ENCODE results near the gene PTBP1. TPM values are rescaled to one million over a fixed set of nuclear protein-coding genes. Genes with fewer than 3 reads are reported as not detected.

PTBP1 gene
- total and polyA plus RNA-seq, 2 of the 13 experiments (the other 11 are each of a cell fraction or from before 2014, with no cell fraction given) = 195 to 288 TPM

DNA sequence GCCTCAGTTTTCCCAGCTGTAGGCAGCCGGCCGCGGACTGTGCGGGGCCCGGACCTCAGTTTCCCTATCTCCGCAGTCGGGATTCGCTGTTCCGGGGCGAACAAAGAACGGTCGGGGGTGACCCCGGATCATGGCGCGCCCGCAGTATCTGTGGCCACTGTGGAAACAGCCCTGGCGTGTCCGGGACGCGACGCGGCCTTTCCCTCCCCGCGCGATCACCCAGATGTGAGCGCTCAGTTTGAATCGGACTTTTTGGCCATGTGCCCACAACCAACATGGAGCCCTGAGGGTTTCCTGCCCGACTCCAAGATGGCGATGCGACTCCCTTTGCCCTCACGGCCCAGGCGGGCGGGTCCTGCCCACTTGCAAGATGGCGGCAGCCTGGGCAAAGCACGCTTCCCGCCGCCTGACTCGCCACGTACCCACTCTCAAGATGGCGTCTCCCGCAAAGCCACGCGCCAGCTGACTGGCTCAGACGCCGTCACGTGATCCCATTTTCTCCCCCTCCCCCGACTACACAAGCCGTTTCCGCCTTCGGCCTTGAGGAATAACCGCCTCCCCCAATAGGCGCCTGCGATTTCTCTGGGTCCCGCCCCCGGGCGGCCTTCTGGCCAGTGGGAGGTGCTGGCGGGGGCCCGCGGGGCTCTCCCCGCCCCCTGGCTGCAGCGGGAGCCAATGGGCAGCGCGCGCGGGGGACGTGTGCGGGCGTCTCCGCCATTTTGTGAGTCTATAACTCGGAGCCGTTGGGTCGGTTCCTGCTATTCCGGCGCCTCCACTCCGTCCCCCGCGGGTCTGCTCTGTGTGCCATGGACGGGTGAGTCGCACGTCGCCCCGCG, at the start of gene PTBP1 (continued):
- no peak for TF ChIP-seq ZNF550 (CRISPR knock-in tag; IDR thresholded peaks at IDR 0.05; ENCODE audit: borderline replicate concordance)
- TF ChIP-seq ZNF124 (CRISPR knock-in tag; IDR thresholded peaks at IDR 0.05) = no peak
- peak; percentile 67; the same call in 1 of the 2 replicates for TF ChIP-seq ZNF605 (CRISPR knock-in tag; IDR thresholded peaks at IDR 0.05)
- TF ChIP-seq HDAC1 (CRISPR knock-in tag; IDR thresholded peaks at IDR 0.05) = peak; percentile 79; the same call in 1 of the 2 replicates
- TF ChIP-seq KLF16 (CRISPR knock-in tag; IDR thresholded peaks at IDR 0.05) = peak in 1 of 2 experiments; percentile 92; a peak in 2 of 4 replicates
- TF ChIP-seq NCOA1 (CRISPR knock-in tag; IDR thresholded peaks at IDR 0.05) = no peak
- TF ChIP-seq ZNF180 (CRISPR knock-in tag; IDR thresholded peaks at IDR 0.05; ENCODE audit: borderline replicate concordance, low read depth) = no peak; the same call in 1 of the 2 replicates
- peak; percentile 53; the same call in 1 of the 2 replicates for TF ChIP-seq TBX3 (IDR thresholded peaks at IDR 0.05; ENCODE audit: borderline replicate concordance)
- peak; percentile 90 for TF ChIP-seq SAP130 (CRISPR knock-in tag; IDR thresholded peaks at IDR 0.05; ENCODE audit: low read depth)
- TF ChIP-seq CENPX (CRISPR knock-in tag; IDR thresholded peaks at IDR 0.05) = no peak
- TF ChIP-seq ZNF569 (CRISPR knock-in tag; IDR thresholded peaks at IDR 0.05; ENCODE audit: borderline replicate concordance) = no peak
- no peak for TF ChIP-seq ZNF101 (CRISPR knock-in tag; IDR thresholded peaks at IDR 0.05; ENCODE audit: borderline replicate concordance, low read depth)
- TF ChIP-seq ZNF235 (CRISPR knock-in tag; IDR thresholded peaks at IDR 0.05; ENCODE audit: borderline replicate concordance) = no peak
- 0 out of 2 replicates have a peak, but pooled peaks have one; percentile 78 for TF ChIP-seq ZSCAN31 (CRISPR knock-in tag; IDR thresholded peaks at IDR 0.05; ENCODE audit: low read depth)
- peak; percentile 55 for TF ChIP-seq NCOA2 (CRISPR knock-in tag; IDR thresholded peaks at IDR 0.05)
- TF ChIP-seq YY1 (IDR thresholded peaks at IDR 0.05; ENCODE audit: insufficient read depth, insufficient replicate concordance, low read depth, low read length) = peak; percentile 98
- peak; percentile 73 for TF ChIP-seq PATZ1 (CRISPR knock-in tag; IDR thresholded peaks at IDR 0.05)
- no peak for TF ChIP-seq ZNF562 (CRISPR knock-in tag; IDR thresholded peaks at IDR 0.05; ENCODE audit: borderline replicate concordance)
- TF ChIP-seq ZNF644 (CRISPR knock-in tag; IDR thresholded peaks at IDR 0.05; ENCODE audit: low read depth) = no peak
- TF ChIP-seq ZNF557 (CRISPR knock-in tag; IDR thresholded peaks at IDR 0.05) = no peak
- peak; percentile 74 for TF ChIP-seq DR1 (CRISPR knock-in tag; IDR thresholded peaks at IDR 0.05)
- TF ChIP-seq, protein P1, sequence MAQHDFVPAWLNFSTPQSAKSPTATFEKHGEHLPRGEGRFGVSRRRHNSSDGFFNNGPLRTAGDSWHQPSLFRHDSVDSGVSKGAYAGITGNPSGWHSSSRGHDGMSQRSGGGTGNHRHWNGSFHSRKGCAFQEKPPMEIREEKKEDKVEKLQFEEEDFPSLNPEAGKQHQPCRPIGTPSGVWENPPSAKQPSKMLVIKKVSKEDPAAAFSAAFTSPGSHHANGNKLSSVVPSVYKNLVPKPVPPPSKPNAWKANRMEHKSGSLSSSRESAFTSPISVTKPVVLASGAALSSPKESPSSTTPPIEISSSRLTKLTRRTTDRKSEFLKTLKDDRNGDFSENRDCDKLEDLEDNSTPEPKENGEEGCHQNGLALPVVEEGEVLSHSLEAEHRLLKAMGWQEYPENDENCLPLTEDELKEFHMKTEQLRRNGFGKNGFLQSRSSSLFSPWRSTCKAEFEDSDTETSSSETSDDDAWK (CRISPR knock-in tag; IDR thresholded peaks at IDR 0.05) = no peak
- TF ChIP-seq PBX3 (CRISPR knock-in tag; IDR thresholded peaks at IDR 0.05; ENCODE audit: borderline replicate concordance) = no peak
- TF ChIP-seq, protein P2, sequence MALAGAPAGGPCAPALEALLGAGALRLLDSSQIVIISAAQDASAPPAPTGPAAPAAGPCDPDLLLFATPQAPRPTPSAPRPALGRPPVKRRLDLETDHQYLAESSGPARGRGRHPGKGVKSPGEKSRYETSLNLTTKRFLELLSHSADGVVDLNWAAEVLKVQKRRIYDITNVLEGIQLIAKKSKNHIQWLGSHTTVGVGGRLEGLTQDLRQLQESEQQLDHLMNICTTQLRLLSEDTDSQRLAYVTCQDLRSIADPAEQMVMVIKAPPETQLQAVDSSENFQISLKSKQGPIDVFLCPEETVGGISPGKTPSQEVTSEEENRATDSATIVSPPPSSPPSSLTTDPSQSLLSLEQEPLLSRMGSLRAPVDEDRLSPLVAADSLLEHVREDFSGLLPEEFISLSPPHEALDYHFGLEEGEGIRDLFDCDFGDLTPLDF (CRISPR knock-in tag; IDR thresholded peaks at IDR 0.05) = peak; percentile 96
